Ascending aorta (tissue), 2 donors: ENCODE data around the gene DNAH8. TPM values are rescaled to one million over a fixed set of nuclear protein-coding genes. Genes with fewer than 3 reads are reported as not detected.
A peak's percentile ranks its signal among the peaks of the same experiment; 100 is the strongest.
"Not testable (repeated sequence)": the region's sequence is repeated elsewhere in the genome, so short reads cannot be mapped to it uniquely, and the experiment has no call there.

Experiments used
- DNase-seq, 2 donors: peaks; one replicate each; pipeline ENCODE4 v3.0.0-alpha.2; 2019; ENCODE audit warnings: low spot score in 2 of 2
- H3K27ac ChIP-seq, 2 donors: fragments of 200-600 bp; sonication (generic); one replicate each; pipeline ENCODE4 v1.5.1; 2016 to 2017; ENCODE audit warnings: mild to moderate bottlenecking in 1 of 2
- H3K27me3 ChIP-seq: fragments of 200-600 bp; sonication (generic); one replicate; pipeline ENCODE4 v1.5.1; 2017
- H3K36me3 ChIP-seq, 2 donors: fragments of 200-600 bp; sonication (generic); one replicate each; pipeline ENCODE4 v1.5.1; 2016
- H3K4me1 ChIP-seq, 2 donors: fragments of 200-600 bp; sonication (generic); one replicate each; pipeline ENCODE4 v1.5.1; 2016 to 2017; ENCODE audit warnings: mild to moderate bottlenecking in 1 of 2
- H3K4me3 ChIP-seq, 2 donors: fragments of 200-600 bp; sonication (generic); one replicate each; pipeline ENCODE4 v1.5.1; 2016 to 2017; ENCODE audit warnings: mild to moderate bottlenecking in 1 of 2
- H3K9me3 ChIP-seq, 2 donors: fragments of 200-600 bp; sonication (generic); one replicate each; pipeline ENCODE4 v1.5.1; 2016
- CTCF ChIP-seq, 3 experiments: fragments of 200-600 bp in 2 of 3; fragments of 450-650 bp in 1 of 3; sonication (generic) in 2 of 3; IDR thresholded peaks; one replicate each; pipeline ENCODE4 v1.5.1; 2016 to 2019; ENCODE audit warnings: antibody characterized with exemption in 3 of 3, mild to moderate bottlenecking in 1 of 3, moderate library complexity in 1 of 3
- intact Hi-C: fragments of 100-400 bp; cut with DNase I; formaldehyde crosslinking; loops from one replicate; pipeline ENCODE4 v1.15.1; 2023
- total RNA-seq: library from RNA; depleted of rRNA; stranded (reverse); fragments of >200 nt; gene quantifications from one replicate; pipeline ENCODE4 v1.1.0, GENCODE V29; 2016

The DNAH8 gene
- total RNA-seq, 1 donor from 2014 or later, result not detected

GRCh38 chr6:38695933-38696332 lies 19.2 kb upstream of the DNAH8 start:
- intact Hi-C loops, result no loop called here
- Histone ChIP-seq H3K4me1 (no peaks in the 10 kb centered on the region), H3K27ac (no peak overlapping the region), H3K27me3 (no peaks in the 10 kb centered on the region), H3K4me3 (no peak overlapping the region), H3K9me3 (peaks cover 0 to 6% of the 10 kb centered on the region in 2 donors), H3K36me3 (no peaks in the 10 kb centered on the region)
- no peak for TF ChIP-seq CTCF (IDR thresholded peaks at IDR 0.05)
- DNase-seq, result no peak

GRCh38 chr6:38696345-38696744 lies 18.8 kb upstream of the DNAH8 start:
- intact Hi-C loops, result no loop called here
- Histone ChIP-seq H3K36me3 (no peaks in the 10 kb centered on the region), H3K4me1 (no peaks in the 10 kb centered on the region), H3K27ac (no peak overlapping the region), H3K9me3 (peaks cover 0 to 6% of the 10 kb centered on the region in 2 donors), H3K4me3 (no peak overlapping the region), H3K27me3 (no peaks in the 10 kb centered on the region)
- TF ChIP-seq CTCF (IDR thresholded peaks at IDR 0.05), result no peak
- DNase-seq, result no peak

DNA sequence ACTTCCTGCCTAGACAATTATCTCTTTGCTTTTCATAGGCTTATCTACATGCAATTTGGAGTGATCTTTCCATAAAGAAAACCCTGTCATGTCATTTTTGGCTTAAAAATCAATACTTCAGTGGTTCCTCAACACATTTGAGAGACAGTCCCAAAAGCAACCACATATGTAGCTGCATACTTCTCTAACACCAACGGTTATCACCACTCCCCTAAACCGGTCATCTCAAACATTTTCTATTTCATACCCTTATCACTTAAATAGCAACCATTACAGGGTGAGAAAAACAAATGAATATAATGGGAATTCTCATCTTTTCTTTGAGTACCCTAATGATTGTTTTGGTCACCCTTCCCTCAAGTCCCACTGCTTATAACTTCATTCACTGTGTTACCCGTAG lies 17.3 kb upstream of the DNAH8 start:
- H3K36me3 ChIP-seq, result no peaks in the 10 kb centered on the region
- H3K27ac ChIP-seq, result no peak overlapping the region
- H3K4me1 ChIP-seq, result no peaks in the 10 kb centered on the region
- intact Hi-C loops, result no loop called here
- peaks cover 0 to 6% of the 10 kb centered on the region in 2 donors for H3K9me3 ChIP-seq
- no peak for DNase-seq
- no peaks in the 10 kb centered on the region for H3K27me3 ChIP-seq
- H3K4me3 ChIP-seq, result no peak overlapping the region
- no peak for TF ChIP-seq CTCF (IDR thresholded peaks at IDR 0.05)

DNA sequence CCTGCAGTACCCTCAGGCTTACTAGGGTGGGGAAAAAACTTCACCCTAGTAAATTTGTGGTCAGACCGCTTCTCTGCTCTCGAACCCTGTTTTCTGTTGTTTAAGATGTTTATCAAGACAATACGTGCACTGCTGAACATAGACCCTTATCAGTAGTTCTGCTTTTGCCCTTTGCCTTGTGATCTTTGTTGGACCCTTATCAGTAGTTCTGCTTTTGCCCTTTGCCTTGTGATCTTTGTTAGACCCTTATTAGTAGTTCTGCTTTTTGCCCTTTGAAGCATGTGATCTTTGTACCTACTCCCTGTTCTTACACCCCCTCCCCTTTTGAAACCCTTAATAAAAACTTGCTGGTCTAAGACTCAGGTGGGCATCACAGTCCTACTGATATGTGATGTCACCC lies 15.4 kb upstream of the DNAH8 start:
- intact Hi-C loops, result loop anchor here (10.0 kb wide), 1 partner anchor 415 kb away; the partner anchor contains the start of gene SAYSD1
- H3K4me1 ChIP-seq, DNase-seq: not testable (repeated sequence)

DNA sequence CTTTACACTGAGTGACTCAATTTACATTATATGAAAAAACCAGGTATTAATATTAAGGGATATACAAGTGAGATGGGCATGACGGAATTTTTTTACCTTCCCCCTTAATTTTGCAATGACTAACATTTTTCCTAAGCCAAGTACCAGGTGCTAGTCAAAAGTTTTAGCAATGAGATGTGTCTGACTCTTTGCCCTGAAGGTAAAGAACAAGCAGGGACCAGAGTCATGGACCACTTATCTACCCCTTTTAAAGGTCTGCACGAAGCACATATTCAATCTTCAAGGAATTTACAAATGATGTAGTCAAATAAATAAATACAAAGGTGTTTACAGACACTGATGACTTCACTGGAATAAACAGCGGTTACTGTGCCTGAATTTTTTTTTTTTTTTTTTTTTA lies 13.6 kb upstream of the DNAH8 start:
- no peak for DNase-seq
- no peaks in the 10 kb centered on the region for H3K27me3 ChIP-seq
- H3K27ac ChIP-seq, result no peak overlapping the region
- intact Hi-C loops, result loop anchor here (10.0 kb wide), 1 partner anchor 413 kb away; the partner anchor contains the start of gene SAYSD1
- no peak for TF ChIP-seq CTCF (IDR thresholded peaks at IDR 0.05)
- H3K36me3 ChIP-seq, result no peaks in the 10 kb centered on the region
- H3K9me3 ChIP-seq, result peaks cover 0 to 6% of the 10 kb centered on the region in 2 donors
- H3K4me1 ChIP-seq, result no peaks in the 10 kb centered on the region
- H3K4me3 ChIP-seq, result no peak overlapping the region

More for the DNA sequence above, 15.4 kb upstream of the DNAH8 start:
- not testable (repeated sequence) for H3K27ac ChIP-seq, H3K27me3 ChIP-seq, H3K36me3 ChIP-seq, H3K9me3 ChIP-seq, H3K4me3 ChIP-seq

- no peak for TF ChIP-seq CTCF (IDR thresholded peaks at IDR 0.05)
- intact Hi-C loops, result loop anchor here (1.0 to 10.0 kb wide), 2 partner anchors 63 to 412 kb away; partner anchors contain the start of genes BTBD9 and SAYSD1
- Histone ChIP-seq H3K4me3 (peak within 1 kb of the TSS; percentile 80 to 88), H3K27ac (peak within 1 kb of the TSS; percentile 90 to 91), H3K27me3 (no peaks in the 10 kb centered on the region), H3K9me3 (peaks cover 0 to 6% of the 10 kb centered on the region in 2 donors), H3K36me3 (no peaks in the 10 kb centered on the region), H3K4me1 (no peaks in the 10 kb centered on the region)
- DNase-seq, result peak; percentile 94 to 99
These were observed 12.3 kb upstream of the DNAH8 start, which contains the start of gene GLO1 for GRCh38 chr6:38702558-38703397. GLO1 (minus strand) TSS chr6:38703145; CDS start chr6:38703054, 91 bp downstream.
